Mesenchymal stem cell (in vitro differentiated cells and primary cell): ENCODE results near the gene PRSS12. TPM values are rescaled to one million over a fixed set of nuclear protein-coding genes. Genes with fewer than 3 reads are reported as not detected.
"Not testable (repeated sequence)": the region's sequence is repeated elsewhere in the genome, so short reads cannot be mapped to it uniquely, and the experiment has no call there.

Experiments used
- DNase-seq: peaks from one replicate; pipeline ENCODE4 v3.0.0-alpha.2; 2013
- H2AFZ ChIP-seq: one replicate; pipeline ENCODE4 v1.6.1; 2013; ENCODE audit warnings: low read depth, mild to moderate bottlenecking, control low read depth, inconsistent platforms, low read length, moderate library complexity
- H2AK5ac ChIP-seq: 2 replicates; pipeline ENCODE4 v1.6.1; 2013; ENCODE audit warnings: low read length, moderate library complexity, mild to moderate bottlenecking, inconsistent platforms; ENCODE audit not compliant: severe bottlenecking
- H2BK120ac ChIP-seq: one replicate; pipeline ENCODE4 v1.6.1; 2013; ENCODE audit warnings: low read depth, mild to moderate bottlenecking, inconsistent platforms, low read length, moderate library complexity
- H2BK12ac ChIP-seq, 2 experiments: one replicate each; pipeline ENCODE4 v1.6.1; 2013; ENCODE audit warnings: inconsistent platforms in 2 of 2, low read length in 2 of 2, mild to moderate bottlenecking in 2 of 2, moderate library complexity in 2 of 2, control low read depth in 1 of 2
- H2BK15ac ChIP-seq: one replicate; pipeline ENCODE4 v1.6.1; 2013; ENCODE audit warnings: mild to moderate bottlenecking, low read depth, inconsistent platforms; ENCODE audit not compliant: poor library complexity, severe bottlenecking
- H2BK5ac ChIP-seq: 2 replicates; pipeline ENCODE4 v1.6.1; 2013; ENCODE audit warnings: low read depth, mild to moderate bottlenecking, low read length, control low read depth, inconsistent platforms; ENCODE audit not compliant: poor library complexity, severe bottlenecking
- H3K14ac ChIP-seq, 2 experiments: one replicate each; pipeline ENCODE4 v1.6.1; 2013; ENCODE audit warnings: inconsistent platforms in 2 of 2, low read length in 2 of 2, control low read depth in 1 of 2, mild to moderate bottlenecking in 1 of 2, moderate library complexity in 1 of 2
- H3K18ac ChIP-seq, 2 experiments: one replicate each; pipeline ENCODE4 v1.6.1; 2013; ENCODE audit warnings: inconsistent platforms in 2 of 2, low read length in 2 of 2, control low read depth in 1 of 2, low read depth in 1 of 2, mild to moderate bottlenecking in 1 of 2
- H3K23ac ChIP-seq, 2 experiments: one replicate each; pipeline ENCODE4 v1.6.1; 2013; ENCODE audit warnings: inconsistent platforms in 2 of 2, low read length in 2 of 2, mild to moderate bottlenecking in 2 of 2, moderate library complexity in 2 of 2, control low read depth in 1 of 2
- H3K27ac ChIP-seq: 2 replicates; pipeline ENCODE4 v1.5.1; 2013; ENCODE audit warnings: mild to moderate bottlenecking, moderate library complexity, low read length, control low read depth, inconsistent platforms; ENCODE audit not compliant: poor library complexity, severe bottlenecking
- H3K27me3 ChIP-seq, 2 experiments: 2 replicates each; pipeline versions ENCODE4 v1.6.1 to v1.7.0; 2013; ENCODE audit warnings: low read length in 2 of 2, mild to moderate bottlenecking in 2 of 2, moderate library complexity in 2 of 2, control low read depth in 1 of 2, inconsistent platforms in 1 of 2; ENCODE audit not compliant: control insufficient read depth in 1 of 2, insufficient read depth in 1 of 2
- H3K36me3 ChIP-seq, 2 experiments: 2 replicates each; pipeline versions ENCODE4 v1.6.1 to v1.7.0; 2013; ENCODE audit warnings: low read length in 2 of 2, control low read depth in 1 of 2, inconsistent platforms in 1 of 2, low read depth in 1 of 2, mild to moderate bottlenecking in 1 of 2; ENCODE audit not compliant: insufficient read depth in 2 of 2, control insufficient read depth in 1 of 2
- H3K4ac ChIP-seq, 2 experiments: one replicate each; pipeline ENCODE4 v1.6.1; 2013; ENCODE audit warnings: inconsistent platforms in 2 of 2, low read length in 2 of 2, mild to moderate bottlenecking in 2 of 2, moderate library complexity in 2 of 2, control low read depth in 1 of 2, low read depth in 1 of 2
- H3K4me1 ChIP-seq: 2 replicates; pipeline ENCODE4 v1.6.1; 2013; ENCODE audit warnings: low read depth, low read length, control low read depth; ENCODE audit not compliant: control insufficient read depth, insufficient read depth
- H3K4me2 ChIP-seq: 2 replicates; pipeline ENCODE4 v1.6.1; 2013; ENCODE audit warnings: low read length, mild to moderate bottlenecking, inconsistent platforms; ENCODE audit not compliant: poor library complexity, severe bottlenecking
- H3K4me3 ChIP-seq, 2 experiments: 2 replicates each; pipeline versions ENCODE4 v1.5.1 to v1.7.0; 2013; ENCODE audit warnings: low read length in 2 of 2, mild to moderate bottlenecking in 2 of 2, control low read depth in 1 of 2, low read depth in 1 of 2; ENCODE audit not compliant: insufficient read depth in 1 of 2
- H3K79me1 ChIP-seq: replicated peaks from 2 replicates; pipeline ENCODE4 v1.6.1; 2013; ENCODE audit warnings: mild to moderate bottlenecking, control low read depth, low read length, inconsistent platforms; ENCODE audit not compliant: poor library complexity, severe bottlenecking
- H3K9ac ChIP-seq: 2 replicates; pipeline ENCODE4 v1.7.0; 2013; ENCODE audit warnings: mild to moderate bottlenecking, low read length, moderate library complexity
- H3K9me3 ChIP-seq: 2 replicates; pipeline ENCODE4 v1.7.0; 2013; ENCODE audit warnings: mild to moderate bottlenecking, low read length; ENCODE audit not compliant: control insufficient read depth
- H4K8ac ChIP-seq: one replicate; pipeline ENCODE4 v1.6.1; 2013; ENCODE audit warnings: inconsistent platforms, mild to moderate bottlenecking, low read length, moderate library complexity
- H4K91ac ChIP-seq: one replicate; pipeline ENCODE4 v1.6.1; 2013; ENCODE audit warnings: mild to moderate bottlenecking, low read length, inconsistent platforms
- WGBS: methylation state at CpG from one replicate; pipeline ENCODE4 v1.1.7; 2013; ENCODE audit warnings: mixed read lengths; 5-methylcytosine and 5-hydroxymethylcytosine counted together
- polyA plus RNA-seq, 2 experiments: library from polyadenylated mRNA; stranded (reverse); fragments of 200-250 nt; gene quantifications; one replicate each; pipeline ENCODE4 v1.2.3, GENCODE V29; 2013

PRSS12 gene, protein sequence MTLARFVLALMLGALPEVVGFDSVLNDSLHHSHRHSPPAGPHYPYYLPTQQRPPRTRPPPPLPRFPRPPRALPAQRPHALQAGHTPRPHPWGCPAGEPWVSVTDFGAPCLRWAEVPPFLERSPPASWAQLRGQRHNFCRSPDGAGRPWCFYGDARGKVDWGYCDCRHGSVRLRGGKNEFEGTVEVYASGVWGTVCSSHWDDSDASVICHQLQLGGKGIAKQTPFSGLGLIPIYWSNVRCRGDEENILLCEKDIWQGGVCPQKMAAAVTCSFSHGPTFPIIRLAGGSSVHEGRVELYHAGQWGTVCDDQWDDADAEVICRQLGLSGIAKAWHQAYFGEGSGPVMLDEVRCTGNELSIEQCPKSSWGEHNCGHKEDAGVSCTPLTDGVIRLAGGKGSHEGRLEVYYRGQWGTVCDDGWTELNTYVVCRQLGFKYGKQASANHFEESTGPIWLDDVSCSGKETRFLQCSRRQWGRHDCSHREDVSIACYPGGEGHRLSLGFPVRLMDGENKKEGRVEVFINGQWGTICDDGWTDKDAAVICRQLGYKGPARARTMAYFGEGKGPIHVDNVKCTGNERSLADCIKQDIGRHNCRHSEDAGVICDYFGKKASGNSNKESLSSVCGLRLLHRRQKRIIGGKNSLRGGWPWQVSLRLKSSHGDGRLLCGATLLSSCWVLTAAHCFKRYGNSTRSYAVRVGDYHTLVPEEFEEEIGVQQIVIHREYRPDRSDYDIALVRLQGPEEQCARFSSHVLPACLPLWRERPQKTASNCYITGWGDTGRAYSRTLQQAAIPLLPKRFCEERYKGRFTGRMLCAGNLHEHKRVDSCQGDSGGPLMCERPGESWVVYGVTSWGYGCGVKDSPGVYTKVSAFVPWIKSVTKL
- 4.6 TPM for polyA plus RNA-seq (2013, experiment 1 of 2)
- polyA plus RNA-seq (2013, experiment 2 of 2): 5.0 TPM

DNA sequence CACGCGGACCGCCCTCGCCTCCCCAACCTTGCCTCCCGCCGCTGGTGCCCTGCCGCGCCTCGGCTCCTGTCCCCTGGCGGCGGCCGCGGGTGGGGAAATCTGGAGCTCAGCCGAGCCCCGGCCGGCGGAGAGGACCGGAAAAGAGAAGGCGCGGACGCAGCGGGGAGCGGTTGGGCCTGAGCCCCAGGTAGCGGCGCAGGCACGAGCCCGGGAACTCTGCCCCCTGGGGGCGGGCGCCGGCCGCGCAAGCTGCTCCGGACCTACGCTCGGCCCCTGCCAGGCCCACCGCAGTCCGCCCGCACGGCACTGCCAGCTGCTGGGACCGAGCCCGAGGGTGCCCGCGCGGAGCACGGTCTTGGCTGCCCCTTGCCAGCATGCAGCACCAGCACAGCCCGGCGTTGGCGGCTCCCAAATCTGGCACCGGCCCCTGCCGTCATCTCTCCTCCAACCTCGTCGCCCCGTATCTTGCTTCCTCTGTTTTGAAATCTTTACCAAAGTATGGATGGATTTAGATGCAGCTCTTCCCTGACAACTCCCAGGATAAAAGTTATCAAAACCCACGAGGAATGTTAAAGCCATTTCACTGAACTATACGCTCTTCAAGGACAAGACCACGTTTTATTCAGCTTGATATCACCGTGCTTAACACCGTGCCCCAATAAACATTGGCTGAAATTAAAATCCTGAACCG is at the start of gene PRSS12:
Gene PRSS12 (minus strand): TSS at position 161 of the 691 bp plus-strand sequence. CDS start 283 bp downstream, outside the sequence.
- peak within 1 kb of the TSS in 1 of 2 experiments; percentile 18 for H3K4ac ChIP-seq

DNA sequence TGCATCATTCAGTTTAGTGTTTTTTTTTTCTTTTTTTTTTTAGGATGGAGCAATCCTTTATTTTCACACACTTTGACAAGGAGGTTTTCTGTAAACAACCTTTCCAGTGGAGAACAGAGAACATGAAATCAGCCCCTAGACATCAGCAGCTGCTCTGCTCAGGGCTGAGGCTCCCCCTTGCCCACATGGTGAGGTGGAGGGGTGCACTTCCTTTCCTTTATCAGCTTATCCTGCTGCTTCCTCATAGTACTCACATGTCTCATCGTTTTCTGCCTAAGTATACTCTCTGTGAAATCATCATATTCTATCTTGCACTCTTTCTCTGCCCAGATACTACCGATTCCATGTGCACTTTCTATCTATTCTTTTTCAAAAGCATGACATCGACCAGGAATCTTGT is 47.6 kb upstream of the PRSS12 start:
- no peak overlapping the region for H2BK120ac ChIP-seq
- H2BK5ac ChIP-seq: no peak overlapping the region
- no peak overlapping the region for H3K4ac ChIP-seq
- H3K4me2 ChIP-seq: no peak overlapping the region
- no peak overlapping the region for H2AFZ ChIP-seq
- no peaks in the 10 kb centered on the region for H3K9me3 ChIP-seq
- 65% methylated on average over 3 of the region's 3 CpGs for WGBS
- no peaks in the 10 kb centered on the region for H3K4me1 ChIP-seq
- H4K8ac ChIP-seq: no peak overlapping the region
- no peaks in the 10 kb centered on the region for H3K36me3 ChIP-seq
- H3K9ac ChIP-seq: no peak overlapping the region
- no peak overlapping the region for H3K27ac ChIP-seq
- no peaks in the 10 kb centered on the region for H3K79me1 ChIP-seq
- H3K23ac ChIP-seq: no peak overlapping the region
- no peak overlapping the region for H2BK15ac ChIP-seq
- no peak overlapping the region for H3K14ac ChIP-seq
- H3K4me3 ChIP-seq: no peak overlapping the region
- no peak overlapping the region for H2AK5ac ChIP-seq
- H3K18ac ChIP-seq: no peak overlapping the region
- H3K27me3 ChIP-seq: no peaks in the 10 kb centered on the region
- H2BK12ac ChIP-seq: peak overlapping the region in 1 of 2 experiments; percentile 80
- no peak overlapping the region for H4K91ac ChIP-seq
- peak; percentile 47 for DNase-seq

More for the DNA sequence above, at the start of gene PRSS12:
- Histone ChIP-seq H2AK5ac (no peak within 1 kb of the TSS), H3K18ac (peak within 1 kb of the TSS; percentile 40 to 81), H4K91ac (peak within 1 kb of the TSS; percentile 49), H3K27ac (no peak within 1 kb of the TSS), H3K4me2 (peak within 1 kb of the TSS; percentile 62), H2BK120ac (peak within 1 kb of the TSS; percentile 55), H2BK12ac (peak within 1 kb of the TSS in 1 of 2 experiments; percentile 91), H4K8ac (peak within 1 kb of the TSS; percentile 78), H3K4me1 (peaks cover 14% of the 10 kb centered on the region), H3K4me3 (peak within 1 kb of the TSS; percentile 71 to 79), H3K23ac (peak within 1 kb of the TSS; percentile 41 to 99), H3K9ac (peak within 1 kb of the TSS; percentile 73), H2BK15ac (peak within 1 kb of the TSS; percentile 92), H3K27me3 (peaks cover 0 to 51% of the 10 kb centered on the region in 2 experiments), H3K14ac (peak within 1 kb of the TSS in 1 of 2 experiments; percentile 55), H3K79me1 (no peaks in the 10 kb centered on the region), H2BK5ac (no peak within 1 kb of the TSS), H3K36me3 (no peaks in the 10 kb centered on the region), H2AFZ (peak within 1 kb of the TSS; percentile 86), H3K9me3 (no peaks in the 10 kb centered on the region)
- DNase-seq: peak; percentile 70
- WGBS: 6% methylated on average over 43 of the region's 59 CpGs

DNA sequence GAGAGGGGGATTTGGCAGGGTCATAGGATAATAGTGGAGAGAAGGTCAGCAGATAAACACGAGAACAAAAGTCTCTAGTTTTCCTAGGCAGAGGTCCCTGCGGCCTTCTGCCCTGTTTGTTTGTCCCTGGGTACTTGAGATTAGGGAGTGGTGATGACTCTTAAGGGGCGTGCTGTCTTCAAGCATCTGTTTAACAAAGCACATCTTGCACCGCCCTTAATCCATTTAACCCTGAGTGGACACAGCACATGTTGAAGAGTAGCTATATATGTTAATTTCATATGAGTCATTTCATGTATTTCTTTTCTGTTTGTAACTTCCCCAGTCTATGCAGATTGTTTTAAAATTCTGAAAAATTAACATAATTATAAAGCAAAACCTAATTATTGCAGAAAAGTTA is 47.1 kb upstream of the PRSS12 start:
- not testable (repeated sequence) for H3K23ac ChIP-seq, H3K36me3 ChIP-seq, H3K27me3 ChIP-seq, H3K4me3 ChIP-seq, H3K14ac ChIP-seq, H2AFZ ChIP-seq, H2BK5ac ChIP-seq, H2AK5ac ChIP-seq, H4K8ac ChIP-seq, H2BK15ac ChIP-seq, H2BK120ac ChIP-seq, H3K79me1 ChIP-seq, H2BK12ac ChIP-seq, H3K9me3 ChIP-seq, H3K18ac ChIP-seq, H3K9ac ChIP-seq, H3K4me2 ChIP-seq, H4K91ac ChIP-seq, H3K27ac ChIP-seq, H3K4ac ChIP-seq, H3K4me1 ChIP-seq
- peak; percentile 80 for DNase-seq
- WGBS: 3% methylated on average over 2 of the region's 4 CpGs
